Mammary epithelial cell (primary cell): ENCODE measurements around the gene LAMC3.

Experiments used
- CTCF ChIP-seq, 2 donors: IDR thresholded peaks in 1 of 2; conservative IDR thresholded peaks in 1 of 2; 2 replicates each; pipeline ENCODE4 v1.5.1; 2011 to 2012; ENCODE audit warnings: inconsistent platforms in 2 of 2, low read length in 2 of 2, mild to moderate bottlenecking in 2 of 2, control low read depth in 1 of 2, low read depth in 1 of 2; ENCODE audit not compliant: insufficient read depth in 1 of 2; ENCODE audit errors: extremely low read depth in 1 of 2
- EZH2 ChIP-seq: IDR thresholded peaks from 2 replicates; pipeline ENCODE4 v1.6.1; 2012; ENCODE audit warnings: low read length, inconsistent platforms, borderline replicate concordance

GRCh38 chr9:131008086-131008485, 888 bp upstream of the LAMC3 start:
- TF ChIP-seq EZH2, result no peak
- TF ChIP-seq CTCF (conservative IDR thresholded peaks at IDR 0.05 in 1 of 2, IDR thresholded peaks at IDR 0.05 in 1 of 2; ENCODE audit: extremely low read depth in 1 of 2, insufficient read depth in 1 of 2, low read depth in 1 of 2, low read length in 2 of 2), result no peak
